Fibroblast of upper back skin (primary cell): ENCODE data around the gene CLSTN2.
"Not testable (repeated sequence)": the region's sequence is repeated elsewhere in the genome, so short reads cannot be mapped to it uniquely, and the experiment has no call there.

Source experiments
- DNase-seq: peaks from one replicate; pipeline ENCODE4 v3.0.0-alpha.2; 2013

The CLSTN2 gene

DNA sequence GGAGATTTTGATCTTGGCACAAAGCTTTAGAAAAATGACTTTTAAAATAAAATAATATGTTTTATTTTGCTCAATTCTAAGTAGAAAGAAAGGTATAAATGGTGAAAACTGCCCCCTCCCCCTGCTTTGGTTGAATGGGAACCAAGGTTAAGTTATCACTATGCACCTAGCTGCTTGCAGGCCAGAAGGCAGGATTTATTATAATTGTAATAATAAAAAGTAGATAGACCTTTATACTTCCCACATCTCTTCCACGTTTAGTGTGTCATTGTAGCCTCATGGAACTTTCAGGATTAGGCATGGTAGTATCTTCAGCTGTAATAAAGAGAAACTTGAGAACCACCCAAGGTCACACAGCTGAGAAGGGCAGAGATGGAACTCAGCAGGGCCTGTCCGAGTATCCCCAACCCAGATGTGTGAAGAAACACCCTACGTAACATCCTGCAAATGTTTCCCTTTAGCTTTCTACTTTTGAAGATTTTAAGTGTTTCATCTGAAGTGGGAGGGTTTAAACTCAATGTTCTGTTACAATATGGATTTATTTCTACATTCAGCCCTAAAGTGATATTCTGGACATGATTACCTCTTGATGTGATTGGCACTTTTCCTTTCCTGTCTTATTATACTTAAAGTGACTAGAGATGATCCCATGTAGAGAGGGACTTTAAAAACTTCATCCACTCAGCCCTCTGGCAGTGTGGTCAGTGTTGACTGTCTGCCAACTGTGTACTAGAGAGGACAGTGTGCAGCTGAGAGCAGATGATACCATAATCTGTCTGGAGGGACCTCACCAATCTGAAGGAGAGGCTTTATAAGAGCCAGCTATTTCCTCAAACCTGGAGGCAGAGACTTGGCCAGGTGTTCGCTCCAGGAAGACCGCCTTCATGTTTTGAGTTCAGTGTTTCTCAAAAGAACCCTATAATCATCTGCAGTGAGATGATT lies 460.4 kb downstream of the CLSTN2 start:
- DNase-seq: no peak

DNA sequence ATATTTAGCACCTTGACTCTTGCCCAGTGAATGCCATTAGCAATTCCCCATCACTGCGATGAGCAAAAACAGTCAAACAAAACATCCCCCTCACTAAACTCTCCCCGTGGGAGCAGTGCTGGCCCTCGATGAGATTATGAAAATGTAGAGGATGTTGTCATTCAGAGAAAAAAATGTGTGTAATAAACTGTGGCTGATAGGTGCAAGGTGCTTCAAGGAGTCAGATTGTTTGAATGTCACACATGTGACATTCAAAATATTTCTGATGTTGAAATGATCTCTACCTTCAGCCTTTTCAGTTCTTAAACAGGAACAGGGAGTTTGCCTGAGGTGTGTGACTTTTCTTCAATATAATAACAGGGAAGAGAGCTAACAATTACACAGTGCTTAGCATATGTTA lies 461.1 kb downstream of the CLSTN2 start:
- DNase-seq: no peak

DNA sequence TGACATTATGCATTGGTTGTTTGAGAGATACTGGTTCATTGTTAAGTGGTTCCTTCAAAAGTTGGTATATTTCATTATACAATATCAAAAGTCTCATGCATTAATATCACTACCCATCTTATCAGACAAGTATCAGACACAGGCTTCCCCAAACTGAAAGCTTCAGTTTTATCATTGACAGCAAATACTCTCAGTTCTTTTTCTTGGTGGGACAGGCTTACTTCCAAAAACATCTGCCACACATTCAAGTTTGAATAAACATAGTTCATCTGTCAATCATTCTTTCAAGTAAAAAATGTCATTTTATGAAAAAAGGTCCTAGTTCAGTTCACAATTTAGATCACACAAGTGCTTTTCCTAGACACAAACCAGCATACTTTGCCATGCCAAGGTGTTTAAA lies 462.9 kb downstream of the CLSTN2 start:
- DNase-seq: no peak

DNA sequence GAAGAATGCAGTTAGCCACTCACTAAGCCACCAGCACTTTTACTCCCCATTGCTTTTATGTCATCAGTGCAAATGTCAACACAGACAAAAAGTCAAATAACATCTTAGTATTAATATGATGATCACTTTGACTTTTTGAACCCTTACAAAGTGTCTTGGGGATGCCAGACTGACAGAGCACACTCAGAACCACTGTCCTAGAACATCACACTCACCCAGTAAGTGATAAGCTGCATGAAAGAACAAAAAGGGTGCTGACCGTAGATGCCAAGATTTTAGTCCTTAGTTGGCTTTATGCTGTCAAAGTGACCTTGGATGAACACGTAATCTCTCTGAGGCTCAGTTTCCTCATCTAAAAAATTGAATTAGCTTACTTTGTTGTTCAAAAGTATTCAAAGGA lies 463.4 kb downstream of the CLSTN2 start:
- no peak for DNase-seq

DNA sequence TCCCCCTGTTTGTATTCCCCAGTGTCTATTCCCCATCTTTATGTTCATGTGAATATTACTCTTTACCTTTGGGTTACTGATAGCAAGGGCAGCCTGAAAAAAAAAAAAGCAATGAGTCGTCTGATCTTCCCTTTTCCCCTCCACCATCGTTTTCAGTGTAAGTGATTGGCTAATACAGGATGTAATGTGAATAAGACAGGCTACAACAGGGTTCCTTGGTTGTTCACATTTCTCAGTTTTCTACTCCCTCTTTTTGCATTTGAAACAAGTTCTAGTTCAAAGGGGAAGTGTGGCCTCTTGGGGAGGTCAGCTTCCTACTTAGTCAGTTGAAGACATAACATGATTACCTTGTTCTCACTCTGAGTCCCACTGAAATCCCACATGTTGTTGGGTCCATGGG lies 464.9 kb downstream of the CLSTN2 start:
- DNase-seq: no peak

DNA sequence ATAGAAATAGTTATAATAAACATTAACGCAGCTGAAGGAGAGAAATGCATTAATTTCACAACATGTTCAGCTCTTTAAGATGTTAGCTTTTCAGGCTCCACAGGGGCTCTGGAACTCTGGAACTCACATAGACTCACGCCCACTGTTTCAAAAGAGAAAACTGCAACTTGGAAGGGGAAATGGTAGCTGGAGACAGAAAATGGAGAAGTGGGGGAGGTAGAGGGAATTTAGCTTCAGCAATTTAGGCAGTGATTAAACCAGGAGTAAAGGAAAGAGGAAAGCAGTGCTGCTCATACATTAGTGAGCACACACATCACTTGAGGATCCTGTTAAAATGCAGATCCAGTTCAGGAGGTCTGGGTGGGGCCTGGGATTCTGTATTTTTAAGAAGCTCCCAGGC lies 468.1 kb downstream of the CLSTN2 start:
- DNase-seq: no peak

DNA sequence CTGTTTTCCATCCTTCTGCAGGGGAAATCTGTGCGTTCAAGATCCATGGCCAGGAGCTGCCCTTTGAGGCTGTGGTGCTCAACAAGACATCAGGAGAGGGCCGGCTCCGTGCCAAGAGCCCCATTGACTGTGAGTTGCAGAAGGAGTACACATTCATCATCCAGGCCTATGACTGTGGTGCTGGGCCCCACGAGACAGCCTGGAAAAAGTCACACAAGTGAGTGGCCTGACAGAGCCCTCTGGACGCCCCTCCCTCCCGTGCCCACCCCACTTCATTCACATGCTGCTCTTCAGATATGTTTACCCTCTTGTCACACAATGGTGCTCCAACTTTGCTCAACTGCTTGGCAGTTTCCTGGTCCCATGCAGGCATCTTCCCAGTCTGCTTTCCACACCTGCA lies 468.6 kb downstream of the CLSTN2 start:
- DNase-seq: no peak

DNA sequence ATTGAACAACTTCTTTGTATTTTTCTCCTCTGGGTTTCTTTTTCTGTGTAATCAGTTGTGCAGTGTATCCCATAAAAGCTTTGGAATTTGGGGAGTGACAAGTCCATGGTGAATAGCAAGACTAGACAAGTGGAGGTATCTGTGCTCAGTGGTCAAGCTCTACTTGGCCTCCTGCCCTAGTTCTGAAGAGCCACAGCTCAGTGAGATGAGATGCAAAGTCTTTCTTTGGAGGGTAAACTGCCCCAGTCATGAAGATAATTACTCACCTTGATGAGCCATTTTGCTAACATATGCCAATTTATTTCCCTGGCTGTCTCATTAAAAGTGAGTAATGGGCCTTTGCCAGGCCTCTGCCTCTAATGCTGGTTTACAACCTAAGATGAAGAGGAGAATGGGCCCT lies 471.7 kb downstream of the CLSTN2 start:
- DNase-seq: no peak

DNA sequence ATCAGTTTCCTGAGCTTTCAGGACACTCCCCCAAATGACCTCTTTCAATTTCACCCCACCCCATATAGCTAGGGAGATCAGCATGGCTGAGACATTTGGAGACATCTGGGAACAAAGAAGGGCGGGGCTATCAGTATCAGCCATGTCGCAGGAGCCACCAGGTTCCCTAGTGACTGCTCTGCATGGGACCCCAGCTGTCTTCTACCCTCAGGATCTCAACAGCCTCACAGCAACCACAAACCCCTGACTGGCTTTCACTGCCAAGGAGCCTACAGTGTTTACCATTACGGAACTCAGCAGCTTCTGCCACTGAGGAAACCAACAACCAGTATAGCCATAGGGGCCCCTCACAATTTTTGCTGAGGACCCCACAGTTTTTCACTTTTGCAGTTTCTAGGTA lies 473.3 kb downstream of the CLSTN2 start:
- DNase-seq: no peak

DNA sequence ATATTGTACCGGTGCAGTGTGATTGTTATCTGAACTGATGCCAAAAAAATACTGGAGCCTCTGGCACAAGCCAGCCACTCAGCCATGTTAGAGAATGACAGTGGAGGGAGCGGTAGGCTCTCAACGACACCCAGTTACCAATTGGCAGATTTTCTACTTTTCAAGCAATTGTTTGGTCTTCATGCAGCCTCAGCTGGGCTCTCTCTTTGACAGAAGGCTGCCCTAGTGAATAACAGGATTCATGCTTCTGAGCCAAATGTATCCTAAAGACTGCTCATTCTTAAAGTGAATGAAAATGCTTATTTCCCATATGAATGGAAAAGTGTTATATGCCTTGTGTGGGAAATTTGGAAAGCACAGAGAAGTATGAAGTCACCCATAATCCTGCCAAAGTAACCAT lies 481.7 kb downstream of the CLSTN2 start:
- DNase-seq: no peak

DNA sequence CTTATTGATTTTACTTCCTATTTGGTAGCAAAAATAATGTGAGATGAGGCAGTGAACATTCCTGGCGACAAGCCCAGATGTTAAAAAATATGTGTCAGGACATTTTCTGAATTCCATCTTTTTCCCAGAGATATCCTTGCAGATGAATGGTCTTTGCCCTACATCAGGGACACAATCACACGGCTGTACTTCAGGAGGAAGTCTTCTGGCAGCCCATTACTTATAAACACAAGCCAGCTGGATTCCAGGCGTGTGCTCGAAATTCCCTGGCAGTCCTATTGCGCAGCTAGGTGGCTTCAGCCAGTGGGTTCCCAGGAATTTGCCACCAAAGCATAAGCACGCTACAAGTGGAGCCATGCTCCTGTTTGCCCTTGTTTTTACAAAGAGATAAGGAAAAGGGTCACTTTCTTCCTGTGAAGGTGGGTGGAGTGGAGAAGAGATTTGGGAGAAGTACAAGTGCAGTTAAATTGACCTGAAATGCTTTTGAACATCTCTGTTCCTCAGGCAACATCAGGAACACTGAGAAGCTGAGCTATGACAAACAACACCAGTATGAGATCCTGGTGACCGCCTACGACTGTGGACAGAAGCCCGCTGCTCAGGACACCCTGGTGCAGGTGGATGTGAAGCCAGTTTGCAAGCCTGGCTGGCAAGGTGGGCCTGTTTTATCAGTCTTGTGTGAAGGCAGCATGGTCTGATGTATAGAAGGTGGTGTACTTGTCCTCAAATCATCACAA lies 485.8 kb downstream of the CLSTN2 start:
- peak; percentile 68 for DNase-seq

DNA sequence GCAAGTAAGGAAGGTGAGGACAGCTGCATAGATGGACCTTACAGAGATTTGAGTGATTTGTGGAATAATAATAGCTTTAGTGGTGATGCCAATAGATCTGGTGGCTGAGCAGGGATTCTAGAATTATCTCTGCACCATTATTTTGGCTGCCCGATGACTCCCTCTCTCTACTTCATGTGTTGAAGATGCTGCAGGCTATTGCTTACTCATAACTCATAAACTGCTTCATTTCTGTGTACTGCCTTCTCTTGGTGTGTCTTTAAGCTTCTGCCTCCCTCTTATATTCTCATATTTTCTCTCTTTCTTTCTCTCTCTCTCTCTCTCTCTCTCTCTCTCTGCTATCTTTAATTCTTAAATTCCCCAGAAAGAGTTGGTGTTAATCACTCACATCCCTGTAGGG lies 486.9 kb downstream of the CLSTN2 start:
- DNase-seq: no peak

DNA sequence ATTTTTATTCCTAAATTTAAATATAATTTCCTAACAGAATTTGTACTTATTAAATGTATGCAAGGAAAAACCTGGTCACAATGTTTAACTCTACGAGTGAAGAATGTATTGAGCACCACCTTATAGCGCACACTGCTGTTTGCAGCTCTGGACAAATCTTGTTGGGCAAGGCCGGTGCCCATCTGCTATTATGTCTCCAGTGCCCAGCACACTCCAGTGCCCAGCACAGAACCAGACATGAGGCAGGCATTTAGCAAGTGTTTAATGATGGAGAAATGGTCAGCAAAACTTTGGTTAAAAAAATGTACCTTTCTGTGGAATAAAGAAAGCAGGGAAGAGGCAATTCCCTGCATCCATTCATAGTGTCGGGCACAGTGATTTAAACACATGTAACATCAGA lies 488.2 kb downstream of the CLSTN2 start:
- no peak for DNase-seq

DNA sequence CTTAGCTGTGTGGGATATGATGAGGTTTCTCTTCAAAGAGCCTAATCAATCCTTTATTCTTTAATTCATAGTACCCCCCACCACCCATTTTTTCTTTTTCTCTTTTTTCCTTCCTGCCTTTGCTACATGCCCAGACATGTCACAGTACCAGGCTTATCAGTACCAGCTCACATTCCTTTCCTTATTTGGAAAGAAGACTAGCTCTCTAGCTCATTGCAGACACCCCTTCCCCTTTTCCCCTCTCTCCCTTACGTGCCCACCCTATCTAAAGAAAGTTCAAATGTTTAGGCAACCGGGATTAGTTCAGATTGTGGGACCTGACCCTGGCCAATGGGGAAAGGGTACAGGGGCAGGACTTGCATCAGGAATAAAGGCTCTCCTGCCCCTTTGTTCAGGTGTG lies 488.6 kb downstream of the CLSTN2 start:
- DNase-seq: not testable (repeated sequence)

DNA sequence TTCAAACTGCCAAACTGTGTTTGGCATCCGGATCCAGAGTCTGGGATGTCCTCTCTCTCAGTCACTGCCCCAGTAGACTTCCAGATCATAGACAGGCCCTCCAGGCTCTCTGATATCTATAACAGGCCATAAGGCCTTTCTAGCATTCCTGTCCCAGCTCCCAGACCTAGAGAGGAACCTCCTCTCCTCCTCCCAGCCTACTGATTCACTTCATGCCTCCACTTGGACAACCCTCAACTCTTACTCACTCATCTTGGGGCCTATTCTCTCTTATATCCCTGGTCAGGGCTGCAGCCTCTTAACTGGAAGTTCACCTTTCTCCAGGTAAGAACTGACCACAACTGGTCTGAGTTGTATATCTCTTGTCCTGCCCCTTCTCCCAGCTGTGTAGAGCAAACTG lies 489.2 kb downstream of the CLSTN2 start:
- peak; percentile 11 for DNase-seq

DNA sequence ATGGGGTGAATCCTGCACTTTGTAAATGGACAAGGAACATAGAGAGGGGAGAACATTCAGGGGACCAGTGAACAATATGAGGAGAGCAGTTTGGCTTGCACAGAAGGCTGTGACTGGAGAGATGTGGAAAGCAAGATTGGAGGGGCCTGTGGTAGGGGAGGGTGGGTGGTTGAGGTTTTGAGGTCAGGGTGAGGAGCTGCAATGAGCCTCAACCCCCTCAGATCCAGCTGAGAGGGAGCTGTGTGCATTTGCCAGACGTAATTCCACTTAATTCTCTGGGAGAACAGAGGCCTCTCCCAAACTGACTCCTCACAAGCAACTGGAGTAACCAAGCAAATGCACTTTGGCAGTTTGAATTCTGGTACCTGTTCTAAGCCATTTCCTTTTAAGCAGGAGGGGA lies 489.7 kb downstream of the CLSTN2 start:
- no peak for DNase-seq

DNA sequence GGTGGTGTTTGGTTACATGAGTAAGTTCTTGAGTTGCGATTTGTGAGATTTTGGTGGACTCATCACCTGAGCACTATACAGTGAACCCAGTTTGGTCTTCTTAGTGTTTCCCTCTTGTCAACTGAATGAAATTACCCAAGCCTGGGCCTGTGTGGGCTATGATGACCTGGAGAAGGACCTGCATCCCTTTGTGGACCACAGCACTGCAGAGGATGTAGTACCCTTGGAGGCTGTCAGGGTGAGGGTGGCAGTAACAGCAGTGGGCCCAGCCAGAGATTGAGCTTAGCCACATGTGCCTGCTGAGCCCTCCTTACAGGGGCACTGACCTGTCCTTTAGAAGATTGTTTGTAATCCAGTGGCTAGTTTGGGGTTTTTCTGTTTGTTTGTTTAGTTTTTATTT lies 492.8 kb downstream of the CLSTN2 start:
- no peak for DNase-seq

DNA sequence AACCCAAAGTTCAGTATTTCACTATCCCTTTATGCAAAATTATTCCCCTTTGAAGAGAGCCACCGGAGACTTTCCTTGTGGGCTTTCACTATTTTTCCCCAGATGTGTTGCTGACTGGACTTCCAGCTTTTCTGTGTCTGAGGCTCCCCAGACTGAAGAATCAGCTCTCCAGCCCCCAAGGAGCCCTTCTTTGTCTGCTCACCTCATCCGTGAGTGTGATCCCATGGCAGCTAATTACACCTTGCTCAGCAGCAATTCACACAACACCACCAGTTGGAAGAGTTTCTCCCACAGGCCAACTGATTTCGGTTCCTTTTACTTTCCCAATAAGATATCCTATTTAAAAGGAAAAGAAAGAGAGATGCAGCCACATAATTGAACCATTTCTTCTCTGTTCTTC lies 493.4 kb downstream of the CLSTN2 start:
- DNase-seq: no peak

DNA sequence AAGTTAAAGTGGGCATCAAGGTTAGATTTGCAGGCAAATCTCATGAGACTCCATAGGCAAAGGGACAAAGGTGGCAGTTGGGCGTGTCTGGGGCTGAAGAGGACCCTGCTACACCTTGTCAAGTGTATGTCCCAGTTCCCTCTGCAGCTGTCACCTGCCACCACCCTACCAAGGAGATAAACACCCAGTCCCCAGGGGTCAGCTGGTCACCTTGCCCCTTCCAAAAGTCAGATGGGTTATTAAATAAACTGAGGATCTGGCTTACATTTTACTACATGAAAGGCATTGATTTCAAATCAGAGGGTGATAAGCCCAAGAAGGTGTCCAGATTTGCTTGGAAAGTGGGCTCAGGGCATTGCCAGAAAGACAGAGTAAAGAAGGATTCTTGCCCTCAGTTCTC lies 494.8 kb downstream of the CLSTN2 start:
- no peak for DNase-seq

DNA sequence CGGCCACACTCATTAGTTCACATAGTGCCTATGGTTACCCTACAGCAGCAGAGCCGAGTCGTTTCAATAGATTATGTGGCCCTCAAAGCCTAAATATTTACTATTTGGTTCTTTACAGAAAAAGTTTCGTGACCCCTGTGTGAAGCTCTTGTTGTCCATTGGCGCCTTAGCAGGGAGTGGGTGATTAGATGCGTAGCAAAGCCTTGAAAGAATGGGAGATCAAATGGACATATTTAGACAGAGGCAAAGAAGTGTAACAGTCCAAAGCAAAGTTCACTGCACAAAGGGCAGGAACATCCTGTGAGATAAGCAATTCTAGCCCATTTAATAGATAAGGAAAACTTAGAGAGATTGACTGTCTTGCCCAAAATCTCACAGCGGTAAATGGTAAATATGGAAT lies 495.5 kb downstream of the CLSTN2 start:
- DNase-seq: no peak

DNA sequence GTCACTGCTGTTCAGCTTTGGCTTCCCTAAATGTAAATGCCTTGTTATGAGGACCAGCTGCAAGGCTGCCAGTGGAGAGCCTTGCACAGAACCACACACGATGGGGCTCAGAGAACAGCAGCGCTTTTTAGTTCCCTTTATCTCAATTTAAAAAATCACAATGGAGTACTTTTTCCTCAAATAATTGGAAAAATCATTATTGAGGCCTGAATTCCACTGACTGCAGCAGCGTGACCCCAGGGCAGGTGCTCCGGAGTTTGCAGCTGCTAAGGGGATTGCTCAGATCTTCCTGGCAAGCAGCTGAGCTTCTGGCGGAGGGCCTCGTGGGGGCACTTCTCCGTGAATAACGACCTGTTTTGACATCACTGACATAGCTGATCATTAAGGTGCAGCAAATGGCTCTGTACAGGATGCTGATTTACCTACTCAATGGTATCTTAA lies 497.3 kb downstream of the CLSTN2 start:
- DNase-seq: no peak

DNA sequence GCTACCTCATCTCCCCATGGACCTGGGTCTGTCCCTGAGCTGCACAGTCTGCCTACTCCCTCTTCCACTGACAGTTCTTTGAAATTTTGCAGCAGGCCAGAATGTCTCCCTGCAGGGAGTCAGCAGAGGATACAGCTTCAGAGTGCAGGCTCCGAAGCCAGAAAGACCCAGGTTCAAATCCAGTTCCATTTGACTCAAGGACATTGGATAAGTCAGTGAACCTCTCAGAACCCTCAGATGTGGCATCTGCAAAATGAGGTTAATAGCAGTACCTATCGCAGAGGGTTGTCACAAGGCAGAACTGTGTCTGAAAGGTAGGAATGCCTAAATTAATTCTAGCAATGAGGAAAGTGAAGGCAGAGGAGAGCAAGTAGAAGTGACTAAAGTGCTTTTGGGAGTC lies 498.4 kb downstream of the CLSTN2 start:
- no peak for DNase-seq

DNA sequence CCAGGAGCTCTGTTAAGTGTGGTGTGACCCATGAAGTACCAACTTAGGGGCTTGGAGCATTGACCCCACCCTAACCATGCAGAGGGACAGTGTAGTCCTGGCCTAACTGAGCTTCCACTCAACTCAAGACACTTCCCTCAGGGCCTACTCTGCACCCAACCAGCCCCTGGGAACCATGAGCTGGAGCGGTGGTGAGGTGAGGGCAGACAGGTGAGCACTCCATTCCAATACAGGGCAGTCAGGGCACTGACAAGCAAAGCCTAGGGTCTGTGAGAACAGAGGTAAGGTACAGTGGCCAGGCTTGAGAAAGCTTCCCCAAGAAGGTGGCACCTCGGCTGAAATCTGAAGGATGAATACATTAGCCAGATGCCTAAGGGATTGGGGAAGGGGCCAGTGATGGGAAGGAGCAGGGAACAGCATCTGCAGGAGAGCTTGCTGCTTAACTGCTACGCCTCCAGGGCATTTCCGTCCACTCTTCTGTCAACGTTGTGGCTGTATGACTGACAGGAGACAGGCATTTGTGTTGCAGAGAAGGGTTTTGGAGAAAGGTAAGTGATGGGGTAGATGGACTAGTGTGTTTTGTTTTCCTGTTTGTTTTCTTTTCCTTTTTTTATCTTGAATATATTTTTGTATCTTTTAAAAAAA lies 499.4 kb downstream of the CLSTN2 start:
- no peak for DNase-seq

DNA sequence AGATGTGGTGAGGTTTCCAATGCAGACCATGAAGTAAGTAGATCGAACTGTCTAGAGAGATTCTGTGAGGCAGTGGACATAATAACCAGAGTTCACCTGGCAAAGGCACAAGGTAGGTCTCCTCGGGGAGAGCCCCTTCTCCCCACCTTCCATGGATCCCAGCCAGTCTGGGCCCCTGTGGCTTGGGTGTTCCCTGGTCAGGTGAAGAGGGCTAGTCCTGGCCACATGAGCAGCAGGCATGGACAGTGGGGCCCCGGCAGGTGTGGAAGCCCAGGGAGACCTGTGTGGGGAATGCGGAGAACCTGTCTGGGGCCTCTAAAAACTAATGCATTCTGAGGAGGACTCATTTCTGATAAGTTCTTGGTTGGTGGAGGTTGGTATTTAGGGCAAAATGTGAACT lies 501.4 kb downstream of the CLSTN2 start:
- no peak for DNase-seq
